NK-92 treated with Interleukin-12 subunit alpha and Interleukin-12 subunit beta, amount 100 ng/mL, for 24 hours (cell line): ENCODE measurements around the gene XPOT.

Experiments
- DNase-seq: peaks from one replicate; lab custom pipeline; 2025; lab: John Stamatoyannopoulos, UW

XPOT gene

GRCh38 chr12:64418209-64418608 lies 14.0 kb downstream of the XPOT start:
- no peak for DNase-seq

GRCh38 chr12:64419696-64420095 lies 15.5 kb downstream of the XPOT start:
- no peak for DNase-seq

- DNase-seq = no peak
These were observed 23.8 kb downstream of the XPOT start for GRCh38 chr12:64427988-64428387.

GRCh38 chr12:64428956-64429355 lies 24.8 kb downstream of the XPOT start:
- no peak for DNase-seq

DNA sequence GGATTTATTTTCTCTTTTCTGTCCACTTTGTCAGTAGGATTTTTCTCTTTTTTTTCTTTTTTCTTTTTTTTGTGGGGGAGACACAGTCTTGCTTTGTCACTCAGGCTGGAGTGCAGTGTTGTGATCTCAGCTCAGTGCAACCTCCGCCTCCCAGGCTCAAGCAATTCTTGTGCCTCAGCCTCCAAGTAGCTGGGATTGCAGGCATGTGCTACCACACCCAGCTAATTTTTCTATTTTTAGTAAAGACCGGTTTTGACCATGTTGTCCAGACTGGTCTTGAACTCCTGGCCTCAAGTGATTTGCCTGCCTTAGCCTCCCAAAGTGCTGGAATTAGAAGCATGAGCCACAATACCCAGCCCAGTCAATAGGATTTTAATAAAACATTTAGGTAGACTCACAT lies 26.7 kb downstream of the XPOT start:
- DNase-seq = no peak

- no peak for DNase-seq
These were observed 27.6 kb downstream of the XPOT start for GRCh38 chr12:64431791-64432190.

- no peak for DNase-seq
These were observed 29.7 kb downstream of the XPOT start for GRCh38 chr12:64433915-64434314.

- DNase-seq = no peak
These were observed 35.9 kb downstream of the XPOT start for GRCh38 chr12:64440100-64440499.

- no peak for DNase-seq
These were observed 41.3 kb downstream of the XPOT start for GRCh38 chr12:64445490-64445889.

DNA sequence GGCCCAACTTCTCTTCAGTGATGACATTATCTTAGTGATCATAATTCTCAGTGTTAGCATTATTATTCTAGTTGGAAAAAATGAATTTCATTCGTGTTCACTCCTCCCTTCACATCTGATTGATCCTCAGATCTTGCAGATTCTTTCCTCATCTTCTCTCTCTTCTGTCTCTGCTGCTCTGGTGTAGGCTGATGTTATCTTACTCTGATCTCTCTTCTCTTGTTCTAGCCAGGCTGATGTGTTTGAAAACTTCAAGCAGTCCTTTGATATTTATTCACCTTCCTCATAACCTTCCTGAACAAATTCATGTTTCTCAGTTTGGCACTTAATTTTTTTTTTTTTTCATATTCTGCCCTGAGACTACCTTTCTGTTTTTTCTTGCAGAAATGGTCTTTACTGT lies 42.1 kb downstream of the XPOT start:
- no peak for DNase-seq

DNA sequence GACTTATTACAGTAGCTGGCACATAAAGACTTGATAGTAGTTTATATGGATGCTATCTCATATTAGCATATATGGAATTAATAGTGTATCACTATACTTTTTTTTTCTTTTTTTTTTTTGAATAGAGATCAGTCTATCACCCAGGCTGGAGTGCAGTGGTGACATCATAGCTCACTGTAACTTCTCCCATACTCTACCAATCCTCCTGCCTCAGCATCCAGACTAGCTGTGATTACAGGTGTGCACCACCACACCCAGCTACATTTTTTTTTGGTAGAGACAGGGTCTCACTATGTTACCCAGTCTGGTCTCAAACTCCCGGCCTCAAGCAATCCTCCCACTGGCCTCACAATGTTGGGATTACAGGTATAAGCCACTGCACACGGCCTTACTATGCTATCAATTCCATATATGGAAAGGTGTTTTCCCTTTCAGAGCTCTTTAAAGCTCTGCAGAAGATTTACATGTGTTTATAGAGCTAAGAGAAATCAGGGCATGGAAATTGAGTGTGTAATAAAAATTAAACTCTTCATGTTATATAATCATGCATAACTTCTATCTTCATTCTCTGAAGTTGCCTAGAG lies 46.0 kb downstream of the XPOT start:
- DNase-seq = no peak

DNA sequence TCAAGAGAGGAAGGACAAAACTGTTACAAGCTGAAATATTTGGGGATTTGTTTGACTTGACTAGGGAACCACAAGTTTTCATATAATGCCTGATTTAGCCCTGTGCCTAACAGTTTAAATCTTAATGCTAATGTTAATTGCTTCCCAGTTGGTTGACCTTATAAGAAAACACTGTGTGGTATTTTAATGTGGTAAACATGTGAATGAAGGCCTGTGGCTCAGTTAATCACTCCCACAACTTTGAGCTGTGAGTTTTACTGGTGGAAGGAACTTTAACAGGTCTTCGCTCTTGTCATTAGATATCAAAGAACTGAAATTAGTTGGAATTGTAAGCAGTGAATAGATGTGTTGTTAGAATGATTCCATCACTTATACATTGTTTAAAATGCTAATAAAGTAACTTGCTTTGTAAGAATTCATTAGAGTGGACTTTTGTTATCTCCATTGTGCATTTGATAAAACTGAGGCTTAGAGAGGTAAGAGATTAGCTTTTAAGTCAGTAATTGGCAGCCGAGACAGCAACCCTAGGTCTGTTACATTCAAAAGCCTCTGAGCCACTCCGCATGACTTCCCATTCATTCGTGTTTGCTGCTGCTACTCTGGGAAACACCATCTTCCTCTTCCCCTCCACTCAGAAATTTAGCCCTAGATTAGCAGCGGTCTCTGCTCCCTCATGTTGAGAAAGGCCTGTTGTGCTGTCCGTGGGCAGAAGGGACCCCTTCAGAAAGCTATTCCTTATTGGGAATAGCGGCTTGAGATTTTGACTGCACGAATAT lies 46.7 kb downstream of the XPOT start:
- DNase-seq = no peak

DNA sequence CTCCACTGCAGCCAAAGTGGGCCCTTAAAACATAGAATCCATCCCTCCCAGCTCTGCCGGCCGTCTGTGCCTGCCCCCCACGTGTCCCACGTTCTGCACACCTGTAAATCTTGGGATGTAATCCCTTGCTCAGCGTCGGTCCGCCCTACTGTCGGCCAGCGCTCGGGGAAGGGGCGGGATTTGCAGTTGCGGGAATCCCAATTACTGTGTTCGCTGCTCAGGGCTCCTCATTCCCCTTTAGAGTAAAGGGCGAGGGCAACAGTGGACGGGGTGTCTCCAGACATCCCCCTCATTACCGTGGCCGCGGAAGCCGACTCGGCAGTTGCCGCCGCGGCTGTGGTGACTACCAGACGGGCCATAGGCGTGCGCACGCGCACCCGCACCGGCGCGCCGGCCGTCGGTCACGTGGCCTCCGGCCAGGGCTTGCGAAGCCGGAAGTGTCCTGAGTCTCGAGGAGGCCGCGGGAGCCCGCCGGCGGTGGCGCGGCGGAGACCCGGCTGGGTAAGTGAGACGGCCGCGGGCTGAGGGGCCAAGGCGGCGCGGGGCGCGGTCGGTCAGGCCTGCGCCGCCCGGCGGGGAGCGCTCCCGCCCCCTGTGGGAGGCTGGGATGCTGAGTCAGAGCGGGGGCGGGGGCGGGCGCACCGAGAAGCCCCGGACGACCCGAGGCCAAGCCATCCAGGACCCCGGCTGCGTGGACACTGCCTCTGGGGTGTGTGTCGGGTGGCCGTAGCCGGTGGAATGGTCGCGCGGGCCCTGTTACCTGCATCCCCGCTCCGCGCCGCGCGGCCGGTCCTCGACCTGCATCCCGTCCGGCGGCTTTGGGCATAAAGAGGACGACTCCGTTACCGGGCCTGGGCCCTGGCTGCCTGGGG lies 47.7 kb downstream of the XPOT start, which contains the start of gene TBK1:
Gene TBK1, plus strand, starts transcription at position 434 of the 872 bp plus-strand sequence. CDS start 3,751 bp downstream, outside the sequence.
- DNase-seq = peak; percentile 73

GRCh38 chr12:64452559-64453329 lies 48.6 kb downstream of the XPOT start:
- no peak for DNase-seq

DNA sequence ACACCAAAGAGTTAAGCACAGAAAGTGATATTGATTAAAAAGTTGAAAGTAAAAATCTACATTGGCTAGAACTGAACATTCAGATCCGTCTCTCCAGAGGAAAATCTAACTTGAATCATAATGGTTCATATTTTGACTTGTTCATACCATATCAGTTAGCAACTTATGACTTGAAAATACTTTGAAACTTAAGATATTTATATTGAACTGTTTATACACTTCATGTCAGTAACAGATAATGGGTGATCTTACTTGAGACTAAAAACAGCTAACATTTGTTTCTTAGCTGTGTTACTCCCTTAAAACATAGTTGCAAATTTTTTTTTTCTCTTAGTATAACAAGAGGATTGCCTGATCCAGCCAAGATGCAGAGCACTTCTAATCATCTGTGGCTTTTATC lies 51.3 kb downstream of the XPOT start:
- DNase-seq = no peak

- DNase-seq = no peak
These were observed 51.9 kb downstream of the XPOT start for GRCh38 chr12:64456119-64456518.

DNA sequence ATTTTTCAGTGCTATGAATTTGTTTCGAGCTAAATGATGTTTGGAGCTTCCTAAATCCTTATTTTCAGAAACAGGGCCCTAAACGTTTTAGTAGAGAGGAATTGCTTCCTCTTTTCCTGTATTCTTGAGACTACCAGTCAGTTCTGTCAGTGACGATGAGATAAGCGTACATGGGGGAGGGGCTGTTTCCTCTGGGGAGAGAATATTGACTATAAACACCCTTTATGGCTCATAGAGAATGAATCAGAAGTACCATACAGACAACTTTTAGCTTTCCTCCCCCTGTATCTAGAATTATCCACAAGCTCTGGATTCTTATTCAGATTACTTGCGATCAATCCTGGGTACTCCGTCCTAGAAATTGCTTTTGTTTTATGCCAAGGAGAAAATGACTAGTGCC lies 52.8 kb downstream of the XPOT start:
- DNase-seq = no peak

GRCh38 chr12:64457466-64457865 lies 53.3 kb downstream of the XPOT start:
- DNase-seq = no peak

DNA sequence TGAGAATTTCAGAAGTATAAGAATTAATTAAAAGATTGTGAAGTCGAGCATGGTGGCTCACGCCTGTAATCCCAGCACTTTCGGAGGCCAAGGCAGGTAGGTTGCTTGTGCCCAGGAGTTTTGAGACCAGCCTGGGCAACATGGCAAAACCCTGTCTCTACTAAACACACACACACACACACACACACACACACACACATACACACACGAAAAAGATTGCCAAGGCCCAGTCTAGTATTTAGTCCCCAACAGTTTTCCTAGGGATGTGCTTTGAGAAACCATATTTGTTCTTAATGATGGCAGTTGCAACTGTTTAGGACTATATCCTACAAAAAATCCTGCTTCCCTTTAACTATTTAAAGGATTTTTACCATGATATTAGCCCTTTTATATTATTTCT lies 53.7 kb downstream of the XPOT start:
- no peak for DNase-seq

GRCh38 chr12:64459394-64459891 lies 55.3 kb downstream of the XPOT start:
- no peak for DNase-seq

DNA sequence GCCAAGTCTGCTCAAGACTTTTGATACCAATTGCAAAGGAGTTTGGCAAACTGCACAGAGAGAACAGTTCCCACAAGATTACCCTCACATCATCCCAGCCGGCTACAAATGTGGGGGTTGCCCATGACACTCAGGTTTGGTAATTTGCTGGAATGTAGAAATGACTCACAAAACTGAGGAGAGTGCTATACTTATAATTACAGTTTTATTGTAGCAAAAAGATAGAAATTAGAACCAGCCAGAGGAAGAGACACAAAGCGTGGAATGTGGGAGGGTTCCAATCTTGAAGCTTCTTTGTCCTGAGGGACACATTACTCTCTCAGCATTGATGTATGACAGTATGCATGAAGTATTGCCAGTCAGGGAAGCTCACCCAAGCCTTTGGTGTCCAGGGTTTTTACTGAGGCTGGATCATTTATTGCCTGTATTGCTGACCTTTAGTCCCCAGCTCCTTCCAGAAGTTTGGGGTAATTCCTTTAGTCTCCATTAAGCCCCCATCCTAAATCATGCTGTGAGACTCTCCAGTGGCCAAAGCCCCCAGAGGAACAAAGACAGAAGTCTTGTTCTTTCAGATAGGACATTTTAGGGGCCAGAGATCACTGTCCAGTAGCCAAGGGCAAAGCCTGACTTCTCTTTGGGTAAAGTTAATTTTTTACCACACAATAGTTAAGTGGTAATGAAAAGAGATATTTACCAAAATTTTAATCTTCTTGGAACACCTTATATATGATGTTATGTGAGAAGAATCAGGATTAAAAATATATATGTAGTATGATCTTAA lies 57.6 kb downstream of the XPOT start:
- DNase-seq = no peak
